HCT116 (cell line): ENCODE measurements around the gene CTNNA2. TPM values are rescaled to one million over a fixed set of nuclear protein-coding genes. Genes with fewer than 3 reads are reported as not detected.

Experiments
- ATAC-seq: fragments of 200-7000 bp; cut with Tn5 transposase; 2 replicates; pipeline ENCODE4 v1.9.1; 2020; ENCODE audit warnings: mild to moderate bottlenecking, moderate library complexity
- BruUV-seq: library from RNA; stranded (reverse); fragments of 400-500 nt; replicated peaks from 2 replicates; lab custom pipeline; 2021; lab: Mats Ljungman, UMichigan
- CTCF ChIA-PET: fragments of 300-600 bp; sonication (Branson Sonifier 250); formaldehyde crosslinking; loops from one replicate; lab custom pipeline; 2021; ENCODE audit warnings: antibody characterized with exemption; lab: Charles Lee
- POLR2A ChIA-PET: fragments of 300-600, 350-600 bp; sonication (Branson Sonifier 250); formaldehyde crosslinking; loops from one replicate; lab custom pipeline; 2021; ENCODE audit warnings: antibody characterized with exemption; lab: Charles Lee
- RAD21 ChIA-PET, 2 experiments: fragments of 300-600 bp; sonication (Branson Sonifier 250); formaldehyde crosslinking; loops; one replicate each; lab custom pipeline; 2023; ENCODE audit warnings: low total read pairs in 2 of 2; ENCODE audit not compliant: uncharacterized antibody in 2 of 2, unreplicated experiment in 2 of 2, low non-redundant PET in 1 of 2; lab: Charles Lee
- DNase-seq: peaks from one replicate; pipeline ENCODE4 v3.0.0-alpha.2; 2010; ENCODE audit warnings: low read depth, low spot score
- H2AFZ ChIP-seq: fragments of 200-600 bp; shearing (Covaris generic), sonication (generic); 2 replicates; pipeline ENCODE4 v1.6.1; 2017; ENCODE audit warnings: low read depth, mixed run types, mixed read lengths, antibody characterized with exemption, low read length; ENCODE audit not compliant: poor library complexity, severe bottlenecking
- H3K27ac ChIP-seq: 2 replicates; pipeline ENCODE4 v1.5.1; 2012; ENCODE audit warnings: low read depth, low read length
- H3K27me3 ChIP-seq: fragments of 200-600 bp; sonication (generic); 2 replicates; pipeline ENCODE4 v1.6.1; 2016; ENCODE audit warnings: mixed run types, low read length, mixed read lengths; ENCODE audit not compliant: insufficient read depth
- H3K36me3 ChIP-seq, 2 experiments: fragments of 200-500 bp in 1 of 2; fragments of 200-600 bp in 1 of 2; sonication (Bioruptor generic) in 1 of 2; sonication (generic) in 1 of 2; 2 replicates each; pipeline versions ENCODE4 v1.5.1 to v1.6.1; 2014 to 2016; ENCODE audit warnings: low read length in 2 of 2, inconsistent platforms in 1 of 2, mixed read lengths in 1 of 2, mixed run types in 1 of 2; ENCODE audit not compliant: insufficient read depth in 2 of 2, control insufficient read depth in 1 of 2
- H3K4me1 ChIP-seq, 2 experiments: fragments of 200-600 bp in 1 of 2; sonication (generic) in 1 of 2; 2 replicates each; pipeline versions ENCODE4 v1.5.1 to v1.6.1; 2012 to 2017; ENCODE audit warnings: low read length in 2 of 2, inconsistent platforms in 1 of 2, mild to moderate bottlenecking in 1 of 2, mixed read lengths in 1 of 2, mixed run types in 1 of 2, moderate library complexity in 1 of 2; ENCODE audit not compliant: insufficient read depth in 2 of 2, control insufficient read depth in 1 of 2
- H3K4me2 ChIP-seq: fragments of 200-600 bp; sonication (generic); 2 replicates; pipeline ENCODE4 v1.6.1; 2017; ENCODE audit warnings: mixed run types, low read length, mixed read lengths
- H3K4me3 ChIP-seq, 2 experiments: fragments of 200-600 bp in 1 of 2; sonication (generic) in 1 of 2; replicated peaks in 1 of 2; 2 replicates each; pipeline ENCODE4 v1.5.1; 2011 to 2016; ENCODE audit warnings: low read length in 2 of 2, control low read depth in 1 of 2, low read depth in 1 of 2, mild to moderate bottlenecking in 1 of 2, mixed read lengths in 1 of 2, mixed run types in 1 of 2
- H3K79me2 ChIP-seq: fragments of 200-600 bp; sonication (generic); 2 replicates; pipeline ENCODE4 v1.6.1; 2017; ENCODE audit warnings: mild to moderate bottlenecking, mixed run types, low read length, moderate library complexity, mixed read lengths; ENCODE audit not compliant: insufficient read depth
- H3K9ac ChIP-seq: fragments of 200-600 bp; sonication (generic); 2 replicates; pipeline ENCODE4 v1.6.1; 2016; ENCODE audit warnings: low read length, mixed read lengths
- H3K9me2 ChIP-seq: fragments of 200-600 bp; sonication (generic), shearing (Covaris generic); 2 replicates; pipeline ENCODE4 v1.6.1; 2017; ENCODE audit warnings: mixed run types, mild to moderate bottlenecking, moderate library complexity; ENCODE audit not compliant: insufficient read depth
- H3K9me3 ChIP-seq, 2 experiments: fragments of 200-500 bp in 1 of 2; fragments of 200-600 bp in 1 of 2; sonication (Bioruptor generic) in 1 of 2; sonication (generic) in 1 of 2; 2 replicates each; pipeline ENCODE4 v1.6.1; 2014 to 2017; ENCODE audit warnings: low read length in 2 of 2, mixed read lengths in 2 of 2, inconsistent platforms in 1 of 2, low read depth in 1 of 2, mild to moderate bottlenecking in 1 of 2, mixed run types in 1 of 2, moderate library complexity in 1 of 2; ENCODE audit not compliant: control insufficient read depth in 1 of 2, insufficient read depth in 1 of 2
- H4K20me1 ChIP-seq: fragments of 200-600 bp; sonication (generic), shearing (Covaris generic); 2 replicates; pipeline ENCODE4 v1.6.1; 2017; ENCODE audit warnings: mixed run types, mild to moderate bottlenecking, moderate library complexity; ENCODE audit not compliant: insufficient read depth
- ATF3 ChIP-seq: IDR thresholded peaks from 2 replicates; pipeline ENCODE4 v1.6.1; 2012
- CEBPB ChIP-seq: IDR thresholded peaks from 2 replicates; pipeline ENCODE4 v1.6.1; 2012; ENCODE audit warnings: low read depth
- EGR1 ChIP-seq: IDR thresholded peaks from 2 replicates; pipeline ENCODE4 v1.6.1; 2012; ENCODE audit warnings: low read depth
- ELF1 ChIP-seq: IDR thresholded peaks from 2 replicates; pipeline ENCODE4 v1.6.1; 2012; ENCODE audit warnings: low read depth, borderline replicate concordance
- FOSL1 ChIP-seq: IDR thresholded peaks from 2 replicates; pipeline ENCODE4 v1.6.1; 2012; ENCODE audit warnings: low read depth
- MAX ChIP-seq: IDR thresholded peaks from 2 replicates; pipeline ENCODE4 v1.6.1; 2012
- POLR2A ChIP-seq: IDR thresholded peaks from 2 replicates; pipeline ENCODE4 v1.7.0; 2011; ENCODE audit warnings: borderline replicate concordance; ENCODE audit not compliant: insufficient read depth, insufficient read length; ENCODE audit errors: extremely low read depth
- RAD21 ChIP-seq: IDR thresholded peaks from 2 replicates; pipeline ENCODE4 v1.6.1; 2012; ENCODE audit warnings: low read depth, mild to moderate bottlenecking
- REST ChIP-seq: IDR thresholded peaks from 2 replicates; pipeline ENCODE4 v1.6.1; 2012; ENCODE audit warnings: low read depth
- SP1 ChIP-seq: IDR thresholded peaks from 2 replicates; pipeline ENCODE4 v1.6.1; 2012; ENCODE audit warnings: low read depth
- YY1 ChIP-seq: IDR thresholded peaks from 2 replicates; pipeline ENCODE4 v1.6.1; 2011; ENCODE audit warnings: low read length, low read depth, moderate library complexity, mild to moderate bottlenecking; ENCODE audit not compliant: insufficient replicate concordance; ENCODE audit errors: extremely low read depth
- ZBTB33 ChIP-seq: IDR thresholded peaks from 2 replicates; pipeline ENCODE4 v1.6.1; 2011; ENCODE audit warnings: mild to moderate bottlenecking, low read length, moderate library complexity; ENCODE audit not compliant: insufficient replicate concordance; ENCODE audit errors: extremely low read depth
- ZFX ChIP-seq: fragments of 450-650 bp; IDR thresholded peaks from 2 replicates; pipeline ENCODE4 v1.6.1; 2017
- ZNF274 ChIP-seq: fragments of 200-500 bp; sonication (Bioruptor generic); IDR thresholded peaks from 2 replicates; pipeline ENCODE4 v1.6.1; 2014; ENCODE audit warnings: mild to moderate bottlenecking, low read depth, low read length, inconsistent platforms
- intact Hi-C: fragments of 100-400 bp; cut with micrococcal nuclease; formaldehyde crosslinking; loops from 2 replicates; pipeline ENCODE4 v1.10.0; 2022
- total RNA-seq: library from RNA; stranded (reverse); gene quantifications from one replicate; pipeline ENCODE4 v1.2.1, GENCODE V29; 2021; ENCODE audit not compliant: unreplicated experiment

The CTNNA2 gene
- total RNA-seq, 1 experiment from 2014 or later = not detected

GRCh38 chr2:80573950-80574349, 1061.1 kb downstream of the CTNNA2 start:
- H2AFZ ChIP-seq = no peak overlapping the region
- DNase-seq (no peak), ATAC-seq (no peak)
- intact Hi-C loops = no loop called here
- no peaks in the 10 kb centered on the region for H4K20me1 ChIP-seq
- H3K4me3 ChIP-seq = no peak overlapping the region
- ChIA-PET POLR2A (no interaction called here), CTCF (no interaction called here), RAD21 (no interaction called here)
- H3K9ac ChIP-seq = no peak overlapping the region
- no TSS peak for BruUV-seq
- no peaks in the 10 kb centered on the region for H3K9me2 ChIP-seq
- no peaks in the 10 kb centered on the region for H3K27me3 ChIP-seq
- H3K4me1 ChIP-seq = no peaks in the 10 kb centered on the region
- no peak overlapping the region for H3K4me2 ChIP-seq
- H3K27ac ChIP-seq = no peak overlapping the region
- TF ChIP-seq POLR2A = no peak
- H3K36me3 ChIP-seq = no peaks in the 10 kb centered on the region
- peaks cover 0 to 6% of the 10 kb centered on the region in 2 experiments; a peak in 2 of 4 replicates for H3K9me3 ChIP-seq
- no peaks in the 10 kb centered on the region for H3K79me2 ChIP-seq

- Histone ChIP-seq H3K36me3 (no peaks in the 10 kb centered on the region), H3K9ac (no peak overlapping the region), H3K9me3 (peaks cover 5 to 8% of the 10 kb centered on the region in 2 experiments; a peak in 1 of 4 replicates), H3K4me2 (no peak overlapping the region), H3K27ac (no peak overlapping the region), H3K4me3 (no peak overlapping the region), H3K79me2 (no peaks in the 10 kb centered on the region), H2AFZ (no peak overlapping the region), H3K9me2 (no peaks in the 10 kb centered on the region), H3K4me1 (no peaks in the 10 kb centered on the region), H3K27me3 (no peaks in the 10 kb centered on the region), H4K20me1 (no peaks in the 10 kb centered on the region)
- CTCF ChIA-PET = no interaction called here
- DNase-seq = no peak
- POLR2A ChIA-PET = no interaction called here
- no peak for ATAC-seq
- no TSS peak for BruUV-seq
- intact Hi-C loops = no loop called here
- TF ChIP-seq ZBTB33 (no peak), ZFX (no peak), MAX (no peak), REST (no peak), FOSL1 (no peak), ELF1 (no peak), RAD21 (no peak), SP1 (no peak), CEBPB (no peak), YY1 (no peak), EGR1 (no peak), ZNF274 (no peak), ATF3 (no peak)
- RAD21 ChIA-PET = no interaction called here
Observed at GRCh38 chr2:80579756-80580155, 1066.9 kb downstream of the CTNNA2 start.
